HG03095 (cell line): Measurements from ENCODE around the gene GSTO2.
"Not testable (repeated sequence)": the region's sequence is repeated elsewhere in the genome, so short reads cannot be mapped to it uniquely, and the experiment has no call there.

Source experiments
- ATAC-seq: cut with Tn5 transposase; IDR thresholded peaks from one replicate; pipeline ENCODE4 v1.9.1; 2021; ENCODE audit warnings: moderate library complexity; ENCODE audit not compliant: unreplicated experiment

GSTO2 gene

GRCh38 chr10:104268713-104269645 lies at the start of gene GSTO2:
Gene GSTO2, plus strand, starts transcription at chr10:104269184. Its CDS starts 5,732 bp downstream, at chr10:104274916.
- peak; percentile 97 for ATAC-seq

GRCh38 chr10:104220522-104220921 lies 48.5 kb upstream of the GSTO2 start:
- ATAC-seq, result no peak

GRCh38 chr10:104223304-104223703 lies 45.7 kb upstream of the GSTO2 start:
- ATAC-seq, result no peak

- no peak for ATAC-seq
These were observed 38.5 kb upstream of the GSTO2 start for GRCh38 chr10:104230490-104230889.

- ATAC-seq, result peak; percentile 100
These were observed 37.0 kb upstream of the GSTO2 start, which contains the start of gene CFAP43 for GRCh38 chr10:104231784-104232612. Gene CFAP43, minus strand, starts transcription at chr10:104232364. Its CDS starts 118 bp downstream, at chr10:104232246.

GRCh38 chr10:104232613-104233102 lies 36.3 kb upstream of the GSTO2 start:
- peak; percentile 18 for ATAC-seq

GRCh38 chr10:104233817-104234216 lies 35.2 kb upstream of the GSTO2 start:
- ATAC-seq, result no peak

- no peak for ATAC-seq
These were observed 34.0 kb upstream of the GSTO2 start for GRCh38 chr10:104234934-104235333.

- no peak for ATAC-seq
These were observed 33.2 kb upstream of the GSTO2 start for GRCh38 chr10:104235801-104236200.

- no peak for ATAC-seq
These were observed 28.9 kb upstream of the GSTO2 start for GRCh38 chr10:104240078-104240477.

- ATAC-seq, result no peak
These were observed 26.4 kb upstream of the GSTO2 start for GRCh38 chr10:104242545-104242944.

GRCh38 chr10:104243009-104243408 lies 26.0 kb upstream of the GSTO2 start:
- ATAC-seq, result not testable (repeated sequence)

- no peak for ATAC-seq
These were observed 25.5 kb upstream of the GSTO2 start for GRCh38 chr10:104243512-104243911.

GRCh38 chr10:104245066-104245632 lies 23.8 kb upstream of the GSTO2 start:
- no peak for ATAC-seq

- no peak for ATAC-seq
These were observed 22.0 kb upstream of the GSTO2 start for GRCh38 chr10:104246976-104247375.

- ATAC-seq, result no peak
These were observed 21.4 kb upstream of the GSTO2 start for GRCh38 chr10:104247513-104248146.

GRCh38 chr10:104248931-104249330 lies 20.1 kb upstream of the GSTO2 start:
- ATAC-seq, result not testable (repeated sequence)

GRCh38 chr10:104250371-104250770 lies 18.6 kb upstream of the GSTO2 start:
- ATAC-seq, result no peak

- no peak for ATAC-seq
These were observed 17.5 kb upstream of the GSTO2 start for GRCh38 chr10:104251443-104251842.

GRCh38 chr10:104252368-104252767 lies 16.6 kb upstream of the GSTO2 start:
- no peak for ATAC-seq

- ATAC-seq, result no peak
These were observed 15.9 kb upstream of the GSTO2 start for GRCh38 chr10:104253106-104253505.
